Inflammatory macrophage treated with lipopolysaccharide for 4 hours (primary cell): Measurements from ENCODE around the gene CAMK4.
"Not testable (repeated sequence)": the region's sequence is repeated elsewhere in the genome, so short reads cannot be mapped to it uniquely, and the experiment has no call there.

Experiments
- DNase-seq: peaks from one replicate; pipeline ENCODE4 v3.0.0-alpha.2; 2020

CAMK4 gene

GRCh38 chr5:111386832-111387162 lies 162.6 kb downstream of the CAMK4 start:
- DNase-seq, result no peak

DNA sequence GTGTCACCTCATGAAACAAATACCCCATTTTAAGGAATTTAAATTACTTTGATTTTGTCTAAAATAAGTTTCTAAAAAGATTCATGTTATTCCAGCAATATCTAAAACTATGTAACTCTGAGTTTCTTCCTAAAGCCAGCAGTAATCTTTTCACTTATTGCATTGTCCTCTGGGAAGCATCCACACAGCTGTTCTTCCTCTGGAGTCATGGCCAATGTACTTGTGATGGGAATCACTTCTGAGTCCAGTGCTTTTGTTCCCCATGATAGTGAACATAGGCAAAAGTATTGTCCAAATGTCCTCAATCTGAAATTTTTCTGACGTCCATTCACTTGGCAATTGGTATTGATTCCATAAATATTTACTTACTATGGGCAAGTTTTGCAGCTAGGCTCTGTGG lies 163.2 kb downstream of the CAMK4 start:
- DNase-seq, result no peak

- no peak for DNase-seq
These were observed 165.4 kb downstream of the CAMK4 start for GRCh38 chr5:111389390-111390082.

- no peak for DNase-seq
These were observed 168.0 kb downstream of the CAMK4 start for GRCh38 chr5:111392181-111392580.

DNA sequence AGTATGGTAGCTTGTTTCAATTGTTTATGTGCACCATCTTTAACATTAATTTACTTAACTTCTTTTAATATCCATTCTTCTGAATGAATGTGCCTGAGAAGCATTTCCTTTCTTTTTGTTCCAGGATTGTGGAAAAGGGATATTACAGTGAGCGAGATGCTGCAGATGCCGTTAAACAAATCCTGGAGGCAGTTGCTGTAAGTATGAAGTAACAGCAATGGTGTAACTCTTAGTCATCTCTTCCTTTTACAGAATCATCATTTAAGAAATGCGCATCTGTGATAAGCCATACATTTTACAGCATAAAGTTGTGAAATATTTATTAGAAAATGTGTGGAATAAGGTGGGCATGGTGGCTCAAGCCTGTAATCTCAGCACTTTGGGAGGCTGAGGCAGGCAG lies 170.4 kb downstream of the CAMK4 start:
- DNase-seq, result peak; percentile 4

DNA sequence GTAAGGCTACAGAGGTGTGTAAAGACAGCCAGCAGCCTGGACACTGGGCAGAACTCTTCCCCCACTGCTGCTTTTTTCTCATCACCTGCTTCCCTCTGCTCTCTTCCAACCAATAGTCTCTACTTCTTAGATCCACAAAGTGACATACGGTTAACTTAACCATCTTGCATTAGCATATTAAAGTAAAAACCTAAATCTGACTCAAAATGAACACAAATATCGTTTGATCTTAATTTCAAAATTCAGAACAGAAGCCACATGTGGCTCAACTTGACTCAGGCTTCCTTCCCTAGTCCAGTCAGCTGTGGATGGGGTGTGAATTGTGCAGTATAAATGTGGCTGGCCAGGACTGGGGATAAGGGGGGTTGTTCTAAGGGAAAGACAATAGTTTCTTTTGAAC lies 173.8 kb downstream of the CAMK4 start:
- DNase-seq, result no peak

GRCh38 chr5:111399113-111399512 lies 174.9 kb downstream of the CAMK4 start:
- no peak for DNase-seq

DNA sequence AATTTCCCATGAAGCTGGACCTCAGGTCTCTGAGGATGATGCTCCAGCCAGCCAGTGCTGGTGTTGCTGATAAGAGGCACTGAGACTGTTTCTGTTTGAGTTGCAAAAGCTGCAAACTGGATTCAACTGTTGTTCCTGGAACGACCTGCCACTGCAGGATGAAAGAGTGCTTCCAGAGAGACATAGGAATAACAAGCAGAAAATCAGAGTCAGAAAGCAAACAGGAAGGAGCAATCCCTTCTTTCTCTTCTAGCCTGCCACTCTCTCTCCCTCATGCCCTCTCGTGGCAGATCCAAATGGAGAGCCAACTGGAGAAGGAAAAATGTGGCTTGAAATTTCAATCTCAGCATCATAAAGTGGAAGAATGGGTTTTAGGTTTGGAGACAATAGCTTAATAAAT lies 177.7 kb downstream of the CAMK4 start:
- no peak for DNase-seq

- DNase-seq, result no peak
These were observed 180.1 kb downstream of the CAMK4 start for GRCh38 chr5:111404270-111404769.

DNA sequence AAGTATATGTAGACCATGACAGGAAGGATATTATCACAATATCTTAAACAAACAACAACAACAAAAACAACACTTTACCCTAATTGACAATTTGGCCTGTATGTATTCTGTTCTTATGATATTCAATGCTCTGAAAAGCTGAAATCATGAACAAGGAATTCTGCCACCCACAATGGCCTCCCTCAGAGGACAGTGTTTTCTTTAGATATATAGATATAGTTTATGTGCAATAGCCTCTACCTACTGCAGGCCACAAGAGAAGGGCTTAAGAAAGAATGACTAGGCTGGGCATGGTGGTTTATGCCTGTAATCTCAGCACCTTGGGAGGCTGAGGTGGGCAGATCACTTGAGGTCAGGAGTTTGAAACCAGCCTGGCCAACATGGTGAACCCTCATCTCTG lies 183.4 kb downstream of the CAMK4 start:
- DNase-seq, result no peak

DNA sequence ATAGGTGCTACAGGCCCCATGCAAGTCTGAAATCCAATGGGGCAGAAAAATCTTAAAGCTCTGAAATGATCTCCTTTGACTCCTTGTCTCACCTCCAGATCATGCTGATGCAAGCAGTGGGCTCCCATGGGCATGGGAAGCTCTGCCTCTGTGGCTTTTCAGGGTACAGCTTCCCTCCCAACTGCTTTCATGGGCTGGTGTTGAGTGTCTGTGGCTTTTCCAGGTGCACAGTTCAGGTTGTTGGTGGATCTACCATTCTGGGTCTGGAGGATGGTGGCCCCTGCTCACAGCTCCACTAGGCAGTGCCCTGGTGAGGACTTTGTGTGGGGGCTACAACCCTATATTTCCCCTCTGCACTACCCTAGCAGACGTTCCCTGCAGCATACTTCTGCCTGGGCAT lies 184.6 kb downstream of the CAMK4 start:
- no peak for DNase-seq

DNA sequence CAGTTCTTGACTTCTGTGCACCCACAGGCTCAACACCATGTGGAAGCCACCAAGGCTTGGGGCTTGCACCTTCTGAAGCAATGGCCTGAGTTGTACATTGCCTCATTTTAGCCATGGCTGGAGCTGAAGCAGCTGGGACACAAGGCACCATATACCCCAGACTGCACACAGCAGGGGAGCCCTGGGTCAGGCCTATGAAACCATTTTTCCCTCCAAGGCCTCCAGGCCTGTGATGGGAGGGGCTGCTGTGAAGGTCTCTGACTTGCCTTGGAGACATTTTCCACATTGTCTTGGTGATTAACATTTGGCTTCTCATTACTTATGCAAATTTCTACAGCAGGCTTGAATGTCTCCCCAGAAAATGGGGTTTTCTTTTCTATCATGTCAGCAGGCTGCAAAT lies 185.1 kb downstream of the CAMK4 start:
- DNase-seq, result not testable (repeated sequence)

DNA sequence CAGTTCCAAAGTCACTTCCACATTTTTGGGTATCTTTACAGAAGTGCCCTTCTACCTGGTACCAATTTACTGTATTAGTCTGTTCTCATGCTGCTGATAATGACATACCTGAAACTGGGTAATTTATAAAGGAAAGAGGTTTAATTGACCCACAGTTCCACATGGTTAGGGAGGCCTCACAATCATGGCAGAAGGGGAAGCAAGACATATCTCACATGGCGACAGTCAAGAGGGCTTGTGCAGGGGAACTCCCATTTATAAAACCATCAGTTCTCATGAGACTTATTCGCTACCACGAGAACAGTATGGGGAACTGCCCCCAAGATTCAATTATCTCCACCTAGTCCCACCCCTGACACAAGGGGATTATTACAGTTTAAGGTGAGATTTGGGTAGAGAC lies 185.9 kb downstream of the CAMK4 start:
- DNase-seq, result not testable (repeated sequence)

DNA sequence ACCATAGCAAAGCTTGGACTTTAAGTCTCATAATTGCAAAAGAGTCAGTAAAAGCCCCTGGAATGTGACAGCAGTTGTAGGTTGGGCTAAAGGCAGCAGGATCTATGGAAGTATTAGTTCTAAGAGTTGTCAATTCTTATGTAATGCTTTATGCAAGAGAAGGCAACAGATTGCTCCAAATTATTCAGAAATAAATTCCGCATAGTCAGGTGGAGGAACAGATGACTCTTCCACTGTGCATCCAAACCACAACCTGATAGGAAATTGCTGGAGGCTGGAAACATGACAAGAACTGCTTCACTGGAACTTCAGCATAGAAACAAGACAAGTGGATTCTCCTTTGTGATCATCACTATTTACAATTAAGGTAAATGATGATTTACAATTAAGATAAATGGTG lies 187.1 kb downstream of the CAMK4 start:
- DNase-seq, result no peak

GRCh38 chr5:111412593-111412992 lies 188.4 kb downstream of the CAMK4 start:
- DNase-seq, result no peak

GRCh38 chr5:111415053-111415452 lies 190.9 kb downstream of the CAMK4 start:
- DNase-seq, result peak; percentile 3

GRCh38 chr5:111422245-111422644 lies 198.1 kb downstream of the CAMK4 start:
- no peak for DNase-seq

- DNase-seq, result no peak
These were observed 198.8 kb downstream of the CAMK4 start for GRCh38 chr5:111422747-111423720.

- no peak for DNase-seq
These were observed 201.0 kb downstream of the CAMK4 start for GRCh38 chr5:111425205-111425604.

- DNase-seq, result no peak
These were observed 203.6 kb downstream of the CAMK4 start for GRCh38 chr5:111427762-111428161.

DNA sequence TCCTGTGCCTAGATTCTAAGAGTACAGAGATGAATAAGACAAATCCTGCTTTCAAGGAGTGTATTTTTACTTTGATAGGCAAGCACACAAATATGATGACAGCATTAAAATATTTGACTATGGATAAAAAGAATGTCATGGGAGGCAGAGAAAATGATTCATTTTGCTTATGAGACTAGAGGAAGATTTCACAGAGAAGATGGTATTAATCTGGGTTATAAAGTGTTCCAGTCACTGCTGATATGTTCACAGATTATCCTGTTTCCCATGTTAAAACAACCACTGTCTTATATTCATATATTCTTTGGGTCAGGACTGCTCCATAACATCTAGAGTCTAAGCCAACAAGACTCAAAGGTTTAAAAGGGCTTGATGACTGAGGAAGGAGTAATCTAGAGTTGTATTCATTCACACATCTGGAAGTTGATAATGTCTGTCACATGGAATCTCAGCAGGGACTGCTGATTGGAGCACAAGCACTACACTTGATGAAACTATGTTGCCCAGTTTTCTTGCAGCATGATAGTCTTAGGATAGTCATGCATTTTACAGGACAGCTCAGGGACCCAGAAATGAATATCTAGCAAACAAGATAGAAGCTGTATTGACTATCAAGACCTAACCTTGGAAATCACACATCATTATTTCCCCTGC lies 208.8 kb downstream of the CAMK4 start:
- no peak for DNase-seq

DNA sequence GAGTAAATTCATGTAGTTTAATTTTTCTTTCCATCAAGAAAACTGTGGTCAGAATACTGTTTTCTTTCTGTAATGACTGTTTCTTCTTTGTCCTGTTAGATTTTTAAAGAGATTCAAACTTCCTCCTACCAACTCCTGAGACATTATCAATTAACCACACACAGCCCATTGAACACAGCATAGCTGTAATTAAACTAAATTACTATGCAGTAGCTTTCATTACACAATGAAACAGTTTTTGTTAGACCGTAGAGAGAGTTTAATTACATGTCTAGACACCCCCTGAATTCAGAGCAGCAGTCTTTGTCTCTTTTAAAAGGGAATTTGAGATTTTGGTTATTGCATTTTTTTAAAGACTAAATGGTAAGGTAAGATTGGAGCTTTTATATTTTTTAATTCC lies 210.6 kb downstream of the CAMK4 start:
- DNase-seq, result no peak

- DNase-seq, result no peak
These were observed 215.4 kb downstream of the CAMK4 start for GRCh38 chr5:111439473-111440075.
